IPS-18c (cell line): ENCODE data around the gene ADAMTS7.
"Not testable (repeated sequence)": the region's sequence is repeated elsewhere in the genome, so short reads cannot be mapped to it uniquely, and the experiment has no call there.

Experiments
- H3K4me3 ChIP-seq: 2 replicates; pipeline ENCODE4 v1.7.0; 2013; ENCODE audit warnings: low read depth, mild to moderate bottlenecking, low read length, moderate library complexity; ENCODE audit not compliant: insufficient read depth
- H3K9me3 ChIP-seq: one replicate; pipeline ENCODE4 v1.6.1; 2013; ENCODE audit warnings: mild to moderate bottlenecking, low read length, moderate library complexity; ENCODE audit not compliant: control insufficient read depth, insufficient read depth

The ADAMTS7 gene

DNA sequence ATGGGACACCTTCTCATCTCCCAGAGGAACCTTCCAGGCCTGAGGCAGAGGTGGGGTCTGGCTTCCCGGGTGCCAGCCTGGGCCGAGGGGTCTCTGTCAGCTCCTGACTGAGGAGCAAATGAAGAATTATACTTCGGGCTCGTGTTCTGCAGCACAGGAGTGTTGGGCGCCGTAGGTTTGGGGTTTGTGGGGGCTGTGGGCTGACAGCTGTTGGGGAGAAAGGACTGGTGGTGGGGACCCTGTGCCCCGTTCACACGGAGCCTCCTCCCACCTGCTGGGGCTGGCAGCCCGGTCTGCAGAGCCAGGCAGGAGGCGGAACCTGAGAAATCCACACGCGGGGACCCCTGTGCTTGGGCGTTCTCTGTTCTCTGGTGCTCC is 59.7 kb downstream of the ADAMTS7 start:
- no peak overlapping the region for H3K4me3 ChIP-seq
- no peaks in the 10 kb centered on the region for H3K9me3 ChIP-seq

DNA sequence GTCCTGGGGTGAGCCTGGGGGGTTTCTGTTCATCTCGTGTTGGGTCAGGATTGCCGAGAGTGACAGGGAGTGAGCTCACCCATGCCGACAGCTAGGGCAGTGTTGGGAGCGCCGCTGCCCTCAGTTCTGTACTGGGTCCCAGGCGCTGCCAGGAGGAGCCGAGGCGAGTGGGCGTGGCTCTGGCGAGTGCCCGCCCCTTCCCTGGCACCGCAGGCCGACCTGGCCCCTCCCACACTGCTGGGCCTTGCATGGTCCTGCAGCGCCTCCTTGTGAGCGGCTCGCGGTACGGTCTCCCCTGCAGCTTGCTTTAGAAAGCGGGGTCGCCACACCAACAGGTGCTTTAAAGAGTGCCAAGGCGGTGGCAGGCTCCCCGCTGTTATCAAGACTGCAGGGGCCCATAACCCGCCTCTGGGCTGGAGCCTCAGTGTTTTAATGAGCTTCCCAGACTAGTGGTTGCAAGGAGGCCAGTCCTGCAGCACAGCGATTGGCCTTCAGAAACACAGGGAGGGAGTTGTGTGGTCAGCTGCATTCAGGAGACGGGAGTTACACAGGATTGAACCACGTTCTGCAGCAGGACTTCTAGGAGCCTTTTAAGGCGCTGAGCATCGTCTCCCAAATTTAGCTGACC is 60.2 kb downstream of the ADAMTS7 start:
- H3K4me3 ChIP-seq, H3K9me3 ChIP-seq: not testable (repeated sequence)

DNA sequence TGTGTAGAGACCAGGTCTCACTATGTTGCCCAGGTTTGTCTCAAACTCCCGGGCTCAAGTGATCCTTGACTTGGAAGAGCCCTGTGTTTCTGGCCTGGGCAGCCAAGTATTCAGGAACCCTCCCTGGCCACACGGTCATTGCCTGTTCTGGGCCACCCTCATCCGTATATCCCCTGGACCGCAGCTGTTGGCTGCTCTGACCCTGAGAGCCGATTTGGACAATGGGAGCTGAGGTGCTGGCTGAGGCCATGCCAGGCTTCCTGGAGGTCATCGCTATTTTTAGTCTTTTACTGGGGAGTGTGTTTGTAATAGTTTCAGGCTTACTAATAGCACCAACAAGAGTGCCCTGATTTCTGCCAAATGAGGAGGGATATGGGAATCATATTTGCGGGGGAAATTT is 60.7 kb downstream of the ADAMTS7 start:
- Histone ChIP-seq H3K9me3 (no peaks in the 10 kb centered on the region), H3K4me3 (no peak overlapping the region)

DNA sequence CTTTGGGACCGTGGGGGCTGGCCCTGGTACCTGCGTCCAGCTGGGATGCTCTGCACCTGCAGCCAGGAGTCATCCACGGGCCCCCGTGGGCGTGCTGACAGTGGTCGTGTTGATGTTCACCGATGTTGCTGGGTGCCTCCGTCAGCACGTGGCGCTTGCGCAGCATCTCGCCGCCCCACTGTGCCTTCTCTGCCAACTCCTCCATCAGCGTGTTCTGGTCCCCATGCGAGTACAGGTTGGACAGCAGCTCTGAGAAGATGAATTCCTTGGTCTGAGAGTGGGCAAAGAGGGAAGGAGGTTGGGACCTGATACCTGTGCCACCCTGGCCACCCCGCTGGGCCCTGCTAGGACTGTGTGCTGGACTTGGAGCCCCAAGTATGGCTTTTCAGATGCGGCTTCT is 61.4 kb downstream of the ADAMTS7 start:
- H3K4me3 ChIP-seq = no peak overlapping the region

DNA sequence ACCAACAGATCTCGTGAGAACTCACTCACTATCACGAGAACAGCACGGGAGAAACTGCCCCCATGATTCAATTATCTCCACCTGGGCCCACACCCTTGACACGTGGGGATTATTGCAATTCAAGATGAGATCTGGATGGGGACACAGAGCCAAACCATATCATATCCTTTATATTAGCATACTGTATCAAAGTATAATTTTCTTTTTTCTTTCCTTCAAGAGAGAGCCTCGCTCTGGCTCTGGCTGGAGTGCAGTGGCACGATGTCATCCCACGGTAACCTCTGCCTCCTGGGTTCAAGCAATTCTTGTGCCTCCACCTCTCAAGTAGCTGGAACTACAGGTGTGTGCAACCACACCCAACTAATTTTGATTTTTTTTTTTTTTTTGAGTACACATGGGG is 63.4 kb downstream of the ADAMTS7 start:
- H3K9me3 ChIP-seq, H3K4me3 ChIP-seq: not testable (repeated sequence)

More for the DNA sequence above, 61.4 kb downstream of the ADAMTS7 start:
- no peaks in the 10 kb centered on the region for H3K9me3 ChIP-seq

GRCh38 chr15:78741674-78742073 is 69.6 kb downstream of the ADAMTS7 start:
- H3K4me3 ChIP-seq, H3K9me3 ChIP-seq: not testable (repeated sequence)

DNA sequence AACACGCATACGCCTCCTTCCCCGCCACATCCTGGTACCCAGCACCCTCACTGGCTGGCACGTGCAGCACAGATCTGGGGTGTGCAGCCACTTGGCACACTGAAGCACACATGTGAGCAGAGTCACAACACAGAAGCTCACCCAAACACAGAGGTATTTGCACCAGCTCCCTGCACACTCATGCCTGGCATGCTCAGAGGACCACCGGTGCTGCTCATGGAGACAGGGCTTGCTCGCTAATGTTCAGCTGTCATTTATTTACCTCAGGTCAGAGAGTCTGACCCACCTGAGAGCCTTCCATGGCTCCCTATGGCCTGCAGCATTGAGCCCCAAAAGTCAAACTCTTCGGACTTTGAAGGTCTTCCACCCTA is 70.4 kb downstream of the ADAMTS7 start:
- H3K9me3 ChIP-seq = no peaks in the 10 kb centered on the region
- no peak overlapping the region for H3K4me3 ChIP-seq

GRCh38 chr15:78739996-78740903 is 71.0 kb downstream of the ADAMTS7 start:
- Histone ChIP-seq H3K4me3 (no peak overlapping the region), H3K9me3 (no peaks in the 10 kb centered on the region)

DNA sequence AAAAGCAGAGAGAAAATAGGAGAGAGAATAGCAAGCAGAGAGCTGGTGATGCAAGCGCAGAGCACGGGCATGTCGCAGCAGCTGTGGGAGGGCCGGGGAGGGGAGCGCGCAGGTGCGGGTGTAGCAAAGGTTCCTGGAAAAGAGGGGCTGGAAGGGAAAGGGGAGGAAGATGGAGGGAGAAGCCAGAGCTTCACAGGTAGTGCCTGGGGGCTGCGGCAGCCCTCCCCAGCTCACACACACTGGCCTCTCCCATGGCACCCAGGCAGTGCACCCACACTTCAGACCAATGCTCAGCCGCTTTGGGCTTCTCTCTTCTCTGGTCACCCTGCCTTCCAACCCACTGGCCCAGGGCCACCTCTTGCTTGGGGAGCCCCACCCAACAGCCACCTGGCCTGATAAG is 72.1 kb downstream of the ADAMTS7 start:
- H3K9me3 ChIP-seq = no peaks in the 10 kb centered on the region

DNA sequence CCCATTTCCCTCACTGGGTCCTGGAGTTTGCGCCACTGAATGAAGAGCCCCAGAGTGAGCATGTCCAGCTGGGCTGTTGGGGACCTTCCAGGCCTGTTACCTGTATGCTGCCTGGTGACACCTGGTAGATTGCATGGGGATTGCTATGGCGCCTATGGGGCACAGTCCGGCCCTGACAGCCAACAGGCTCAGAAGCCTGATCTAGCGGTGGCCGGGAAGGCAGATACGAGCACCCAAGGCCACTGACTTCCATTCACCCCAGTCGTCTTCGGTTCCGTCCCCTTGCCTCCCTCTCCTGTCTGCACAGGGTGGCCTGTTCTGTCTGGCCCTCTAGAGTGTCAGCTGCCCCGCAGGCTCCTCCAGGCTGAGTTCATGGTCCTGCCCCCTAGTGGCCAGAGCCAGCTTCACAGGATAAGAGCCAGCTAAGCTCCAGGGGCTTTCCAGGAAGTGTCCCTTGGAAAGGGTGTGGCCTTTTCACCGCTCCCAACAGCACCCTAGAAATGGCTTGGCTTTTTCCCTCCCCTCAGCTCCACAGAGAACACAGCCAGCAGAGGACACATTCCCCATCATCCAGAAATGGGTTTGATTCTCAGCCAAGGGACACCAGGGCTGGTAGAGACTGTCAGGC is 73.2 kb downstream of the ADAMTS7 start:
- not testable (repeated sequence) for H3K4me3 ChIP-seq, H3K9me3 ChIP-seq

More for the DNA sequence above, 72.1 kb downstream of the ADAMTS7 start:
- H3K4me3 ChIP-seq = no peak overlapping the region

GRCh38 chr15:78737187-78737820 is 74.0 kb downstream of the ADAMTS7 start:
- Histone ChIP-seq H3K4me3 (no peak overlapping the region), H3K9me3 (no peaks in the 10 kb centered on the region)

DNA sequence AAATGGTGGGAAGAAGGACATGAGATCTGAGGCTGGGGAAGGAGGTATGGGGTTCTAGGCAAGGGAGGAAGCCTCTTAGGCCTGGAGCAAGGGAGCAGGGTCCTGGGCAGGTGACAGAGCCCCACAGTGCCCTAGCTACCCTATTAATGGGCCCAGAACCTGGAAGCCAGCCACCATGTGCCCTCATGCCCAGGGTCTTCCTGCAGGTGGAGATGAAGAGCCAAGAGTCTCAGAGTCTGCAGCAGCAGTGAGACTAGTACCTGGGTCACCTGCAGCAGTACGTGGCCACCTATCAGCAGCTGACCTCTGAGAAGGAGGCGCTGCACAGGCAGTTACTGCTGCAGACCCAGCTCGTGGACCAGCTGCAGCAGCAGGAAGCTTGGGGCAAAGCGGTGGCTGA is 75.0 kb downstream of the ADAMTS7 start:
- H3K4me3 ChIP-seq, H3K9me3 ChIP-seq: not testable (repeated sequence)

DNA sequence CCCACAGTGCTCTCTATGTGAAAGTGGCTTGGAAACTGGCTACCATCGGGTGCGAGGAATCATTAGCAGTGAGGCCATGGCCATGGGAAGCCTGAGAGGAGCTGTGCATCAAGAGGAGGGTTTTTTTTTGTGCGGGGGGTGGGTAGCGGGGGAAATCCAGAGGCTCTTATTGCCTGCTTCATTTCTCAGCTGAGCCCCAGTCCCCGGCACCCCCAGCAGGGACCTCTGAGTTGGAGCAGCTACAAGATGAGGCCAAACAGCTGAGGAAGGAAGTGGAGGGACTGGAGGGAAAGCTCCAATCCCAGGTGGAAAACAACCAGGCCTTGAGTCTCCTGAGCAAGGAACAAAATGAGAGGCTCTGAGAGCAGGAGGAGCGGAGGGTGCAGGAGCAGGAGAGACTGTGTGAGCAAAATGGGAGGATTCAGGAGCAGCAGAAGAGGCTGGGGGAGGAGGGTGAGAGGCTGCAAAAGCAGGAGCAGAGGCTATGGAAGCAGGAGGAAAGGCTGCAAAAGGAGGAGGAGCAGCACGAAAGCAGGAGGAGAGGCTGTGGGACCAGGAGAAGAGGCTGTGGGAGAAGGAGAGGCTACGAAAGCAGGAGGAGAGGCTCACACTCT is 76.7 kb downstream of the ADAMTS7 start:
- Histone ChIP-seq H3K9me3 (no peaks in the 10 kb centered on the region), H3K4me3 (no peak overlapping the region)

DNA sequence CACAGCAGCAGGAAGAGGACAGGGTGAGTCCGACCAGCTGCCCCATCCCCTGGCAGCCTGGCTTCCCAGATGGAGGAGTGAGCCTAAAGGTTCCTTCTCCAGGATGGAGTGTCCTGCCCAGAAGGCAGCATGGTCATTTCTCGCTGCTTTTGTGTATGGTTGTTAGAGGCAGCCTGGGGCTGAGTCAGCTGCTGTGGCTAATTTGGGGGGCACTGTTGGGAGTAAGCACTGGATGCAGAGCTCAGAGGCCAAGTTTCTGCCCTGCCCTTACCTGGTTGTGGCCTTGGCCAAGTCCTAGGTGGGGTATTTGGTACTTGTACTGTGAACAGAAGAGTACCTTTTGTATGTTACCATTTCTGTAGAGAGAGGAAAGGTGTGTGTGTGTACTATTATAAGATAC is 78.6 kb downstream of the ADAMTS7 start:
- no peaks in the 10 kb centered on the region for H3K9me3 ChIP-seq
- H3K4me3 ChIP-seq = no peak overlapping the region

GRCh38 chr15:78730955-78731354 is 80.3 kb downstream of the ADAMTS7 start:
- H3K9me3 ChIP-seq = no peaks in the 10 kb centered on the region
- no peak overlapping the region for H3K4me3 ChIP-seq

DNA sequence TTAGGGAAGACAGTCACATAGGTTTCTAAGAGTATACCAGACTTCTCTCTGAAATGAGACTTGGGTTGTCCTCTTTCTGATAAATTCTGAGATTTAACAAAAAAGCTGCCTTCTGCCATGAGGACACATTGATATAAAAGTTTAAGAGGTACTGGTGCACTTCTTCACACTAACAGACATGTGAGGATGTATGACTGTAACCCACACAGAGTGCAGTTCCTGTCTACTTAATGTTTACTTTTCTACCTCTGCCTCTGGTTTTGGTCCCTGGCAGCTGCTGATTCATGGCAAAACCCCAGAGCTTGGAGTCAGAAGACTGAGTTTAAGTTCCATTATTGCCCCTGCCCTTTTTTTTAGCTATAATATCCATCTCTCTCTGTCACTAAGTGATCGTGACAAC is 82.8 kb downstream of the ADAMTS7 start:
- H3K4me3 ChIP-seq, H3K9me3 ChIP-seq: not testable (repeated sequence)

GRCh38 chr15:78727561-78727960 is 83.7 kb downstream of the ADAMTS7 start:
- H3K9me3 ChIP-seq = no peaks in the 10 kb centered on the region
- no peak overlapping the region for H3K4me3 ChIP-seq
